Ovary (tissue), 10 donors: ENCODE measurements around the gene FGFR2. TPM values are rescaled to one million over a fixed set of nuclear protein-coding genes. Genes with fewer than 3 reads are reported as not detected.

Source experiments
- DNase-seq, 5 donors: peaks; one replicate each; pipeline ENCODE4 v3.0.0-alpha.2; 2019 to 2020
- H3K27ac ChIP-seq, 2 donors: fragments of 200-600 bp; one replicate each; pipeline versions ENCODE4 v1.5.1 to v1.8.0; 2019 to 2022
- H3K27me3 ChIP-seq: fragments of 200-600 bp; one replicate; pipeline ENCODE4 v1.8.0; 2022
- H3K36me3 ChIP-seq: fragments of 200-600 bp; sonication (generic); one replicate; pipeline ENCODE4 v1.5.1; 2019
- H3K4me1 ChIP-seq: one replicate; pipeline ENCODE4 v1.8.1; 2013; ENCODE audit warnings: mild to moderate bottlenecking, moderate library complexity; ENCODE audit not compliant: insufficient read depth
- H3K4me3 ChIP-seq: fragments of 200-600 bp; sonication (generic); one replicate; pipeline ENCODE4 v1.5.1; 2017
- H3K9me3 ChIP-seq, 2 donors: fragments of 200-600 bp in 1 of 2; sonication (generic) in 1 of 2; one replicate each; pipeline versions ENCODE4 v1.5.1 to v1.8.1; 2013 to 2019; ENCODE audit warnings: mild to moderate bottlenecking in 1 of 2, moderate library complexity in 1 of 2
- CTCF ChIP-seq, 3 donors: fragments of 450-650 bp in 2 of 3; fragments of 200-600 bp in 1 of 3; IDR thresholded peaks; one replicate each; pipeline versions ENCODE4 v1.5.1 to v1.8.0; 2016 to 2022; ENCODE audit warnings: antibody characterized with exemption in 3 of 3, mild to moderate bottlenecking in 1 of 3
- EP300 ChIP-seq: sonication (generic); formaldehyde crosslinking; IDR thresholded peaks from one replicate; pipeline ENCODE4 v1.6.1; 2017; ENCODE audit warnings: antibody characterized with exemption
- POLR2A ChIP-seq: fragments of 450-650 bp; IDR thresholded peaks from one replicate; pipeline ENCODE4 v1.6.1; 2017; ENCODE audit warnings: antibody characterized with exemption, mild to moderate bottlenecking, moderate library complexity
- WGBS, 3 donors: extraction: QIAGEN DNeasy Blood & Tissue Kit in 1 of 3; methylation state at CpG; one replicate each; pipeline versions ENCODE4 v1.1.5 to v1.1.7; 2013 to 2017; 5-methylcytosine and 5-hydroxymethylcytosine counted together
- intact Hi-C, 4 donors: fragments of 100-400 bp; cut with DNase I; formaldehyde crosslinking; loops; one replicate each; pipeline versions ENCODE4 v1.11.0 to v1.15.1; 2022 to 2023
- long read RNA-seq, 3 donors: library from polyadenylated mRNA in 2 of 3; unstranded in 2 of 3; transcript quantifications; one replicate each; pipeline ENCODE4 v2.0.0 and lab custom pipeline, GENCODE V29; 2021 to 2026
- polyA plus RNA-seq, 2 donors: library from polyadenylated mRNA; stranded (reverse); fragments of 200-250 nt in 1 of 2; fragments of 350-450 nt in 1 of 2; fragmentation: Illumina TruSeq in 1 of 2; extraction: RNeasy Lipid Tissue Mini Kit (QIAGEN cat#74804) in 1 of 2; gene quantifications; one replicate each; pipeline ENCODE4 v1.2.3, GENCODE V29; 2013 to 2014
- total RNA-seq, 7 donors: library from RNA; depleted of rRNA in 2 of 7; stranded (reverse); fragments of >200 nt in 2 of 7; fragmentation: NEBNext Ultra II Directional in 3 of 7; extraction: Animal tissue kit (Norgen Biotek cat#: 25700) in 3 of 7; gene quantifications; one replicate each; pipeline versions ENCODE4 v1.1.0 to v1.2.4, GENCODE V29; 2016 to 2023
- donor health status: DM: no; HTN: no; CAD: no; lungs with moderate emphysema.
- donor health status: DM: no; HTN: no; CAD: no.
- donor health status: Bipolar disorder and iron deficiency.
- donor health status: DM: yes; HTN: yes; CAD: no.
- donor health status: DM: no; HTN: no; CAD: no.
- donor health status: DM: yes; HTN: yes; CAD: no.

FGFR2 gene
- total RNA-seq (10 to 100 TPM; 11.9 to 52.2 (median 29.7) TPM), polyA plus RNA-seq (10 to 100 TPM in 1 of 2 donors, 1 to 10 TPM in 1; 8.8 to 16.1 TPM)
- long read RNA-seq, donor 1, partial matches to known transcripts: 6 of 13 reads
- long read RNA-seq, donor 1, other reads (novel, unspliced or antisense): 7 of 13 reads
- long read RNA-seq, donor 2, partial matches to known transcripts: 0 of 1 reads
- long read RNA-seq, donor 2, other reads (novel, unspliced or antisense): 0 of 1 reads
- long read RNA-seq, donor 3, full-length matches to known transcripts: 42 of 93 reads
- long read RNA-seq, donor 3, partial matches to known transcripts: 8 of 93 reads
- long read RNA-seq, donor 3, other reads (novel, unspliced or antisense): 43 of 93 reads

GRCh38 chr10:121598263-121599249, at the start of gene FGFR2:
Gene FGFR2, minus strand, starts transcription at chr10:121598444. Its CDS starts 4,627 bp downstream, at chr10:121593817.
- intact Hi-C loops: loop anchor here in 2 of 4 donors (10.0 kb wide), 3 partner anchors 114 to 294 kb away; no protein-coding TSS in a partner anchor
- peak; percentile 86 to 92 (median 88) for DNase-seq
- Histone ChIP-seq H3K36me3 (no peaks in the 10 kb centered on the region), H3K4me3 (peak within 1 kb of the TSS; percentile 78), H3K4me1 (no peaks in the 10 kb centered on the region), H3K27ac (peak within 1 kb of the TSS; percentile 74 to 83), H3K27me3 (no peaks in the 10 kb centered on the region), H3K9me3 (no peaks in the 10 kb centered on the region)
- TF ChIP-seq CTCF (IDR thresholded peaks at IDR 0.05) (no peak), EP300 (no peak), POLR2A (no peak)
- WGBS, 3 donors: 0 to 1% (median 1%) methylated on average over 49 to 92 of the region's 92 CpGs

GRCh38 chr10:121647401-121647800, 49.2 kb upstream of the FGFR2 start:
- Histone ChIP-seq H3K4me3 (no peak overlapping the region), H3K27ac (no peak overlapping the region), H3K9me3 (no peaks in the 10 kb centered on the region), H3K27me3 (no peaks in the 10 kb centered on the region), H3K4me1 (no peaks in the 10 kb centered on the region), H3K36me3 (no peaks in the 10 kb centered on the region)
- TF ChIP-seq POLR2A (no peak), EP300 (no peak), CTCF (IDR thresholded peaks at IDR 0.05) (no peak)
- WGBS, 3 donors: 80 to 87% (median 86%) methylated on average over 4 of the region's 4 CpGs
- DNase-seq: no peak
- intact Hi-C loops: no loop called here

- Histone ChIP-seq H3K9me3 (no peaks in the 10 kb centered on the region), H3K36me3 (no peaks in the 10 kb centered on the region), H3K4me1 (no peaks in the 10 kb centered on the region), H3K27ac (no peak overlapping the region), H3K4me3 (no peak overlapping the region), H3K27me3 (no peaks in the 10 kb centered on the region)
- DNase-seq: no peak
- TF ChIP-seq CTCF (IDR thresholded peaks at IDR 0.05) (no peak), EP300 (no peak), POLR2A (no peak)
- 64 to 75% (median 68%) methylated on average over 7 of the region's 7 CpGs for WGBS, 3 donors
- intact Hi-C loops: no loop called here
Observed at GRCh38 chr10:121645696-121646095, 47.5 kb upstream of the FGFR2 start.

- Histone ChIP-seq H3K27ac (no peak overlapping the region), H3K27me3 (no peaks in the 10 kb centered on the region), H3K4me3 (no peak overlapping the region), H3K9me3 (no peaks in the 10 kb centered on the region), H3K36me3 (no peaks in the 10 kb centered on the region), H3K4me1 (no peaks in the 10 kb centered on the region)
- intact Hi-C loops: no loop called here
- DNase-seq: no peak
- TF ChIP-seq CTCF (IDR thresholded peaks at IDR 0.05) (no peak), EP300 (no peak), POLR2A (no peak)
- WGBS, 3 donors: 93 to 96% (median 94%) methylated on average over 2 of the region's 2 CpGs
Observed at GRCh38 chr10:121644501-121644900, 46.3 kb upstream of the FGFR2 start.
